CD4-positive, alpha-beta T cell (primary cell): ENCODE data around the gene PKLR. TPM values are rescaled to one million over a fixed set of nuclear protein-coding genes. Genes with fewer than 3 reads are reported as not detected.

Experiments
- ATAC-seq: fragments of 200-7000 bp; cut with Tn5 transposase; one replicate; pipeline ENCODE4 v1.10.0; 2022; ENCODE audit warnings: mild to moderate bottlenecking; ENCODE audit not compliant: poor library complexity
- CTCF ChIA-PET: fragments of 350-600 bp; sonication (Branson Sonifier 250); formaldehyde crosslinking; loops from one replicate; lab custom pipeline; 2021; ENCODE audit warnings: antibody characterized with exemption, inconsistent platforms; lab: Charles Lee
- POLR2A ChIA-PET: fragments of 350-600 bp; sonication (Branson Sonifier 250); formaldehyde crosslinking; loops from one replicate; lab custom pipeline; 2021; ENCODE audit warnings: antibody characterized with exemption, inconsistent platforms; lab: Charles Lee
- DNase-seq, 14 experiments: peaks; one replicate each; pipeline ENCODE4 v3.0.0-alpha.2; 2013 to 2020; ENCODE audit warnings: mixed read lengths in 2 of 14
- H3K27ac ChIP-seq, 2 donors: one replicate each; pipeline versions ENCODE4 v1.5.1 to v1.7.0; 2013; ENCODE audit warnings: low read length in 2 of 2, low read depth in 1 of 2, mild to moderate bottlenecking in 1 of 2
- H3K27me3 ChIP-seq, 2 experiments: 1 replicate in 1 of 2; 2 replicates in 1 of 2; pipeline versions ENCODE4 v1.6.1 to v1.7.0; 2013; ENCODE audit warnings: low read length in 2 of 2, control low read depth in 1 of 2, mild to moderate bottlenecking in 1 of 2, moderate library complexity in 1 of 2; ENCODE audit not compliant: insufficient read depth in 2 of 2, control insufficient read depth in 1 of 2
- H3K36me3 ChIP-seq: one replicate; pipeline ENCODE4 v1.6.1; 2013; ENCODE audit warnings: low read length, control low read depth; ENCODE audit not compliant: insufficient read depth
- H3K4me1 ChIP-seq: one replicate; pipeline ENCODE4 v1.6.1; 2013; ENCODE audit warnings: low read length, control low read depth; ENCODE audit not compliant: insufficient read depth
- H3K4me3 ChIP-seq: one replicate; pipeline ENCODE4 v1.5.1; 2013; ENCODE audit warnings: mild to moderate bottlenecking, low read length, moderate library complexity
- H3K9me3 ChIP-seq, 2 experiments: 1 replicate in 1 of 2; 2 replicates in 1 of 2; pipeline versions ENCODE4 v1.6.1 to v1.7.0; 2013; ENCODE audit warnings: low read length in 2 of 2, mild to moderate bottlenecking in 2 of 2, control low read depth in 1 of 2, moderate library complexity in 1 of 2; ENCODE audit not compliant: control insufficient read depth in 1 of 2, insufficient read depth in 1 of 2
- H3K27ac Mint-ChIP-seq: one replicate; pipeline ENCODE4 v1.8.0; 2020; ENCODE audit warnings: mixed read lengths
- H3K27me3 Mint-ChIP-seq: one replicate; pipeline ENCODE4 v1.8.0; 2021; ENCODE audit warnings: mixed read lengths
- H3K36me3 Mint-ChIP-seq: one replicate; pipeline ENCODE4 v1.8.0; 2021; ENCODE audit warnings: low read depth, mixed read lengths
- H3K4me1 Mint-ChIP-seq: one replicate; pipeline ENCODE4 v1.8.0; 2021; ENCODE audit warnings: low read depth, mixed read lengths
- H3K4me3 Mint-ChIP-seq: one replicate; pipeline ENCODE4 v1.8.0; 2020; ENCODE audit warnings: mild to moderate bottlenecking, mixed read lengths
- H3K9me3 Mint-ChIP-seq: one replicate; pipeline ENCODE4 v1.8.0; 2020; ENCODE audit warnings: mixed read lengths
- intact Hi-C, 2 experiments: fragments of 100-400 bp; cut with DNase I in 1 of 2; cut with micrococcal nuclease in 1 of 2; formaldehyde crosslinking; loops; one replicate each; pipeline versions ENCODE4 v1.15.1 to v1.9.0; 2023 to 2025; cut with DNase I, micrococcal nuclease
- total RNA-seq, 174 experiments: library from RNA in 2 of 174; stranded (reverse) in 2 of 174; gene quantifications; one replicate each; pipeline ENCODE4 v1.2.3 and lab custom pipeline; 2021 to 2026
- TF ChIP-seq, protein P1 (sequence below): fragments of 200-600 bp; IDR thresholded peaks from one replicate; pipeline ENCODE4 v1.8.0; 2022; ENCODE audit warnings: antibody characterized with exemption, mild to moderate bottlenecking

Gene PKLR
- total RNA-seq, 2 experiments from 2014 or later: not detected

GRCh38 chr1:155254228-155254713, 47.0 kb downstream of the PKLR start:
- no peaks in the 10 kb centered on the region for H3K9me3 ChIP-seq
- H3K4me1 ChIP-seq: peaks cover 42% of the 10 kb centered on the region
- H3K4me3 ChIP-seq: peak overlapping the region; percentile 71
- no peak overlapping the region for H3K27ac ChIP-seq
- peak in 1 of 14 experiments; percentile 39 for DNase-seq
- intact Hi-C loops: loop anchor here in 1 of 2 experiments (2.0 to 10.0 kb wide), 2 partner anchors 19 to 251 kb away; partner anchors contain the start of gene CLK2
- ATAC-seq: no peak
- ChIA-PET CTCF (no interaction called here), POLR2A (interaction anchor here (0.6 to 5.3 kb wide), 3 partner anchors 10 to 664 kb away, joined by 3 to 51 read pairs (median 9); partner anchors contain the start of gene RUSC1)
- peaks cover 28% of the 10 kb centered on the region for H3K36me3 Mint-ChIP-seq
- peak overlapping the region; percentile 49 for H3K27ac Mint-ChIP-seq
- TF ChIP-seq, protein P1, sequence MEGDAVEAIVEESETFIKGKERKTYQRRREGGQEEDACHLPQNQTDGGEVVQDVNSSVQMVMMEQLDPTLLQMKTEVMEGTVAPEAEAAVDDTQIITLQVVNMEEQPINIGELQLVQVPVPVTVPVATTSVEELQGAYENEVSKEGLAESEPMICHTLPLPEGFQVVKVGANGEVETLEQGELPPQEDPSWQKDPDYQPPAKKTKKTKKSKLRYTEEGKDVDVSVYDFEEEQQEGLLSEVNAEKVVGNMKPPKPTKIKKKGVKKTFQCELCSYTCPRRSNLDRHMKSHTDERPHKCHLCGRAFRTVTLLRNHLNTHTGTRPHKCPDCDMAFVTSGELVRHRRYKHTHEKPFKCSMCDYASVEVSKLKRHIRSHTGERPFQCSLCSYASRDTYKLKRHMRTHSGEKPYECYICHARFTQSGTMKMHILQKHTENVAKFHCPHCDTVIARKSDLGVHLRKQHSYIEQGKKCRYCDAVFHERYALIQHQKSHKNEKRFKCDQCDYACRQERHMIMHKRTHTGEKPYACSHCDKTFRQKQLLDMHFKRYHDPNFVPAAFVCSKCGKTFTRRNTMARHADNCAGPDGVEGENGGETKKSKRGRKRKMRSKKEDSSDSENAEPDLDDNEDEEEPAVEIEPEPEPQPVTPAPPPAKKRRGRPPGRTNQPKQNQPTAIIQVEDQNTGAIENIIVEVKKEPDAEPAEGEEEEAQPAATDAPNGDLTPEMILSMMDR: no peak
- H3K36me3 ChIP-seq: peaks cover 28% of the 10 kb centered on the region
- H3K4me3 Mint-ChIP-seq: peak overlapping the region; percentile 84
- no peaks in the 10 kb centered on the region for H3K27me3 Mint-ChIP-seq
- H3K9me3 Mint-ChIP-seq: no peaks in the 10 kb centered on the region
- H3K27me3 ChIP-seq: no peaks in the 10 kb centered on the region
- peaks cover 40% of the 10 kb centered on the region for H3K4me1 Mint-ChIP-seq

- ChIA-PET CTCF (no interaction called here), POLR2A (interaction anchor here (5.3 kb wide), 1 partner anchor 67 kb away, joined by 51 read pairs; the partner anchor contains the start of gene RUSC1)
- Mint-ChIP-seq H3K4me3 (peak overlapping the region; percentile 84), H3K9me3 (no peaks in the 10 kb centered on the region), H3K27me3 (no peaks in the 10 kb centered on the region), H3K4me1 (peaks cover 40% of the 10 kb centered on the region), H3K36me3 (peaks cover 26% of the 10 kb centered on the region), H3K27ac (peak overlapping the region; percentile 49)
- H3K36me3 ChIP-seq: peaks cover 23% of the 10 kb centered on the region
- TF ChIP-seq, protein P1: no peak
- no peaks in the 10 kb centered on the region for H3K27me3 ChIP-seq
- no peaks in the 10 kb centered on the region for H3K9me3 ChIP-seq
- intact Hi-C loops: loop anchor here in 1 of 2 experiments (2.0 to 10.0 kb wide), 2 partner anchors 19 to 251 kb away; partner anchors contain the start of gene CLK2
- H3K4me3 ChIP-seq: no peak overlapping the region
- DNase-seq: no peak
- no peak for ATAC-seq
- peaks cover 42% of the 10 kb centered on the region for H3K4me1 ChIP-seq
- no peak overlapping the region for H3K27ac ChIP-seq
Measured at GRCh38 chr1:155253797-155254196, 47.4 kb downstream of the PKLR start.

DNA sequence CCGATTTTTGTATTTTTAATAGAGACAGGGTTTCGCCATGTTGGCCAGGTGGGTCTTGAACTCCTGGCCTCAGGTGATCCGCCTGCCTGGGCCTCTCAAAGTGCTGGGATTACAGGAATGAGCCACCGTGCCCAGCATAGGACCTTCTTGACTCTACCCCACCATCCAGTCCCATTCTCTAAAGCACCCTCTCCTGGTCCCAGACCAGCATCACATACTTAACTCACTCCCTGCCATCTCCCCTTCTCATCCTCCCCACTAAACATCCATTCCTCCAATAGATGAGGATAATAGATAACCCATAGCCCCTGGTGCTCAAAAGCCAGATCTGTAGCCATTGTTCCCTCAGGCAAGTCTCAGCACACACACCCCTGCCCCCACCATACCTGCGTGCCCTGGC, 48.0 kb downstream of the PKLR start:
- H3K4me1 Mint-ChIP-seq: peaks cover 40% of the 10 kb centered on the region
- H3K36me3 ChIP-seq: peaks cover 18% of the 10 kb centered on the region
- peaks cover 21% of the 10 kb centered on the region for H3K36me3 Mint-ChIP-seq
- no peak overlapping the region for H3K4me3 ChIP-seq
- intact Hi-C loops: loop anchor here in 1 of 2 experiments (10.0 kb wide), 1 partner anchor 252 kb away; no protein-coding TSS in a partner anchor
- TF ChIP-seq, protein P1: no peak
- no peak overlapping the region for H3K27ac ChIP-seq
- CTCF ChIA-PET: no interaction called here
- no peaks in the 10 kb centered on the region for H3K9me3 Mint-ChIP-seq
- peak overlapping the region; percentile 84 for H3K4me3 Mint-ChIP-seq
- DNase-seq: no peak
- no peak for ATAC-seq
- no peaks in the 10 kb centered on the region for H3K27me3 ChIP-seq
- H3K9me3 ChIP-seq: no peaks in the 10 kb centered on the region
- H3K4me1 ChIP-seq: peaks cover 42% of the 10 kb centered on the region
- POLR2A ChIA-PET: interaction anchor here (5.3 kb wide), 1 partner anchor 68 kb away, joined by 51 read pairs; the partner anchor contains the start of gene RUSC1
- no peaks in the 10 kb centered on the region for H3K27me3 Mint-ChIP-seq
- no peak overlapping the region for H3K27ac Mint-ChIP-seq
